Epithelial cell of esophagus (primary cell): ENCODE measurements around the gene CARNS1.
"Not testable (repeated sequence)": the region's sequence is repeated elsewhere in the genome, so short reads cannot be mapped to it uniquely, and the experiment has no call there.

Experiments used
- DNase-seq: peaks from one replicate; pipeline ENCODE4 v3.0.0; 2010; ENCODE audit warnings: low read depth
- H3K4me3 ChIP-seq: 2 replicates; pipeline ENCODE4 v1.5.1; 2011; ENCODE audit warnings: mild to moderate bottlenecking, low read length, control low read depth
- CTCF ChIP-seq: IDR thresholded peaks from 2 replicates; pipeline ENCODE4 v1.5.1; 2011; ENCODE audit warnings: low read depth, mild to moderate bottlenecking, low read length, control low read depth, inconsistent platforms; ENCODE audit not compliant: insufficient read depth; ENCODE audit errors: missing control alignments

CARNS1 gene

GRCh38 chr11:67420147-67420645, 4.7 kb downstream of the CARNS1 start:
- no peak for DNase-seq
- H3K4me3 ChIP-seq: peak overlapping the region; percentile 25
- TF ChIP-seq CTCF: no peak

DNA sequence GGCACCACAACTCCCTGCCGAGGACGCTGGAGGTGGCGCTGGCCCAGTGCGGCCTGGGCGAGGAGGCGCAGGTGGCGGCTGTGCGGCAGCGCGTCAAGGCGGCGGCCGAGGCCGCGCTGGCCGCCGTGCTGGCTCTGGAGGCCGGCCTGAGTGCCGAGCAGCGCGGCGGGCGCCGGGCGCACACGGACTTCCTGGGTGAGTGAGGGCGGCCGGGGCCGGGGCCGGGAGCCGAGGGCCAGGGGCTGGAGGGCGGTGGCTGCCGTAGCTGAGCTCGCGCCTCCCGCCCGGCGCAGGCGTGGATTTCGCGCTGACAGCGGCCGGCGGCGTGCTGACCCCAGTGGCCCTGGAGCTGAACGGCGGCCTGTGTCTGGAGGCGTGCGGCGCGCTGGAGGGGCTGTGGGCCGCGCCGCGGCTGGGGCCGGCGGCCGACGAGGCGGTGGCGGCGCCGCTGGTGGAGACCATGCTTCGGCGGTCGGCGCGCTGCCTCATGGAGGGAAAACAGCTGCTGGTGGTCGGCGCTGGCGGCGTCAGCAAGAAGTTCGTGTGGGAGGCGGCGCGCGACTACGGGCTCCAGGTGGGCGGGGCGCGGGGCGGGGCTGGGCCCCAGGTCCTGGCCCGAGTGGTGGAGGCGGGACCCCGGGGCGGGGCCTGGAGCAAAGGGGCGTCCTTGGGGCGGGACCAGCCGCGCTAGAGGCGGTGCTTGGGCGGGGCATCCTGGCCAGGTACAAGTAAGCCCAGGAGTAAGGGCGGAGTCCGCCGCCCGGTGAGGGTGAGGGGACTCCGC, 5.4 kb downstream of the CARNS1 start:
- H3K4me3 ChIP-seq: peak overlapping the region; percentile 31
- DNase-seq: peak; percentile 97
- TF ChIP-seq CTCF: no peak

DNA sequence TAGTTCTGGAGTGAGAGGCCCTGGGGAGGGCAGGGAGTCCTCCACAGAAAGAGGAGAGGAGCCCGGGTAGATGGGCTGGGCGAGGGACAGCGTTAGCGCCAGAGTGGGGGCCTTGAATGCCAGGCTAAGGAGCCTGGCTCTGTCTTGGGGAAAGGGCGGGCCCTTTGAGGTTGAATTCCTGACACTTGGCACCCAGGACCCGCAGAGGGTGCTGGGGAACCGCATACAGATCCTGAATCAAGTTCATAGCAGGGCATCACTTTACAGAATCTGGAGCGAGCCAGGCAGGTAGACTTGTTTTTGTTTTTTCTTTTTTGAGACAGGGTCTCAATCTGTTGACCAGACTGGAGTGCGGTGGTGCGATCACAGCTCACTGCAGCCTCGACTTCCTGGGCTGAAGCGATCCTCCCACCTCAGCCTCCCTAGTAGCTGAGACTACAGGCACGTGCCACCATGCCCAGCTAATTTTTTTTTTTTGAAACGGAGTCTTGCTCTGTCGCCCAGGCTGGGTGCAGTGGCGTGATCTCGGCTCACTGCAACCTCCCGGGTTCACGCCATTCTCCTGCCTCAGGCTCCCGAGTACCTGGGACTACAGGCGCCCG, 6.1 kb downstream of the CARNS1 start:
- no peak for TF ChIP-seq CTCF
- peak overlapping the region; percentile 9 for H3K4me3 ChIP-seq
- no peak for DNase-seq

DNA sequence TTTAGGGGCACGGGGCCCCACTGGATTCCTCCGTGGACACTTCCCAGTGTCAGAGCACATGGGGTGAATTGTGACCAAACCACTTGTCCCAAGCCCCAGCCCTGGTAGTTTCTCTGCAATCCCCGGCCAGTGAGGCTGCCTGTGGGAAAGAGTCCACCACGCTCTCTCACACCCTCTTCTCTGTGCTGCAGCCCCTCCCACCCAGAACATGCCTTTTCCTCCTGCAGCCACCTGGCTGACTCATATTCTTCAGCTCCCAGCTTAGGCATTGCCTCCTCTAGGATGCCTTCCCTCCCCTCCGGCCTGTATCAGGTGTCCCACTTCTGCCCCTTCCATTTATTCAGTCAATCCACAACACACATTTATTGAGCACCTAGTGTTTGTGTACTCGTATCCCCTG, 7.4 kb downstream of the CARNS1 start:
- peak; percentile 89 for DNase-seq
- H3K4me3 ChIP-seq: no peak overlapping the region
- TF ChIP-seq CTCF: no peak

- TF ChIP-seq CTCF: no peak
- no peak overlapping the region for H3K4me3 ChIP-seq
Measured at GRCh38 chr11:67423466-67423865, 8.0 kb downstream of the CARNS1 start.

GRCh38 chr11:67423891-67424613, 8.6 kb downstream of the CARNS1 start:
- no peak for DNase-seq
- no peak for TF ChIP-seq CTCF
- H3K4me3 ChIP-seq: no peak overlapping the region

More at GRCh38 chr11:67423466-67423865, 8.0 kb downstream of the CARNS1 start:
- no peak for DNase-seq

- not testable (repeated sequence) for DNase-seq
- peak overlapping the region; percentile 99 for H3K4me3 ChIP-seq
Measured at GRCh38 chr11:67427364-67427859, 11.9 kb downstream of the CARNS1 start.
